HG02588 (cell line): Measurements from ENCODE around the gene GFRA4.

Source experiments
- ATAC-seq: cut with Tn5 transposase; IDR thresholded peaks from one replicate; pipeline ENCODE4 v1.9.1; 2021; ENCODE audit warnings: mild to moderate bottlenecking, moderate library complexity; ENCODE audit not compliant: unreplicated experiment

Gene GFRA4

GRCh38 chr20:3663031-3663701 is at the start of gene GFRA4:
Gene GFRA4, minus strand, starts transcription at chr20:3663399. Its CDS starts 0 bp downstream, at chr20:3663399.
- ATAC-seq: no peak

GRCh38 chr20:3712279-3712873 is 49.2 kb upstream of the GFRA4 start, which contains the start of gene SIGLEC1:
Gene SIGLEC1, minus strand, starts transcription at chr20:3712600. Its CDS starts 5,472 bp downstream, at chr20:3707128.
- no peak for ATAC-seq

- no peak for ATAC-seq
These were observed 48.3 kb upstream of the GFRA4 start for GRCh38 chr20:3711484-3711941.

- ATAC-seq: no peak
These were observed 47.7 kb upstream of the GFRA4 start for GRCh38 chr20:3710703-3711483.

- no peak for ATAC-seq
These were observed 46.8 kb upstream of the GFRA4 start for GRCh38 chr20:3710011-3710466.

- ATAC-seq: no peak
These were observed 44.3 kb upstream of the GFRA4 start for GRCh38 chr20:3707508-3707899.

GRCh38 chr20:3706774-3707507 is 43.7 kb upstream of the GFRA4 start:
- no peak for ATAC-seq

- ATAC-seq: no peak
These were observed 43.0 kb upstream of the GFRA4 start for GRCh38 chr20:3705970-3706739.

GRCh38 chr20:3705491-3705969 is 42.3 kb upstream of the GFRA4 start:
- no peak for ATAC-seq

- no peak for ATAC-seq
These were observed 40.9 kb upstream of the GFRA4 start for GRCh38 chr20:3704087-3704486.

- no peak for ATAC-seq
These were observed 39.6 kb upstream of the GFRA4 start for GRCh38 chr20:3702611-3703391.

GRCh38 chr20:3701061-3701998 is 38.1 kb upstream of the GFRA4 start:
- ATAC-seq: no peak

GRCh38 chr20:3699037-3699436 is 35.8 kb upstream of the GFRA4 start:
- ATAC-seq: no peak

GRCh38 chr20:3698591-3699001 is 35.4 kb upstream of the GFRA4 start:
- ATAC-seq: no peak

- no peak for ATAC-seq
These were observed 34.5 kb upstream of the GFRA4 start for GRCh38 chr20:3697588-3698305.

- ATAC-seq: no peak
These were observed 33.8 kb upstream of the GFRA4 start for GRCh38 chr20:3696745-3697587.

- no peak for ATAC-seq
These were observed 33.0 kb upstream of the GFRA4 start for GRCh38 chr20:3696200-3696599.
